ENCODE data around the gene PIK3CA.
"Not testable (repeated sequence)": the region's sequence is repeated elsewhere in the genome, so short reads cannot be mapped to it uniquely, and the experiment has no call there.

The PIK3CA gene

DNA sequence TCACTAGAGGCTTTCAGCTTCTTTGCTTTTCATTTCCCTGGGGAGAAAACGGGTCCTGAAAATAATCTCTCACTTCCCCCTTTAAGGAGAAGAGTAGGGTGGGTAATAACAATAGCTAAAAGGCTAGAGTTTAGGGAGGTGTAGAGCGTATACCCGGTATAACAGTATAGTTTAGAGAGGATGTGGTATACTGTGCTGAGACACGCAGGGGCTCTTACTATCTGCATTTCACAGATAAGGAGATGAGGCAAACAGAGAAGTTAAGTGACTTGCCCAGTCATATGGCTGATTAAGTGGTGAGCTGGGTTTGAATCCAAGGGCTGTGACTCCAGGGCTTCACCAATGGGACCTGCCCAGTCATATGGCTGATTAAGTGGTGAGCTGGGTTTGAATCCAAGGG, 117.7 kb downstream of the PIK3CA start:
- DNase-seq, result no peak

DNA sequence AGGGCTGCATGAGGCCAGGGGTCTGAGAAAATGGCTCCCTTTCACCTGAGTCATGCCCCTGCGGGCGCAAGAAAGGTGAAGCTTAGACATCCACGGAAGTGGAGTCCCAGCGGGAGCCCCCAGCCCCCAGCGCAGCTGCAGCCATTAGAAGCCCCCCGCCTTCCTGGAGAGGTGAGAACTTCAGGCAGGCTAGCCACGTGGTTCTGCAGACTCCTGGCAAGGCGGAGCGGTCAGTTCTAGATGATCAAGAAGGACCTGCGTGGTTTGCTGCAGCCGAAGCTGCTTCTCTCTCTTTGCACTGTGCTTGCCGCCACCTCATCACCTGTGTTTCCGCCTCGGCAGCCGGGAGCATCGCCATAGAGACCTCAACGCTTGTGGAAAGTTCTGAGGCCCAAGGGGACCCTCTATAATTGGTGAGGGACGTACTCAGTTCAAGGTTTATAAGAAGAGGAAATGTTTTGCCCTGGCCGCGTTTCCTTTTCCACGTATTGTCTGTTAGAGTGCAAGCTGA, 118.6 kb downstream of the PIK3CA start:
- no peak for DNase-seq

DNA sequence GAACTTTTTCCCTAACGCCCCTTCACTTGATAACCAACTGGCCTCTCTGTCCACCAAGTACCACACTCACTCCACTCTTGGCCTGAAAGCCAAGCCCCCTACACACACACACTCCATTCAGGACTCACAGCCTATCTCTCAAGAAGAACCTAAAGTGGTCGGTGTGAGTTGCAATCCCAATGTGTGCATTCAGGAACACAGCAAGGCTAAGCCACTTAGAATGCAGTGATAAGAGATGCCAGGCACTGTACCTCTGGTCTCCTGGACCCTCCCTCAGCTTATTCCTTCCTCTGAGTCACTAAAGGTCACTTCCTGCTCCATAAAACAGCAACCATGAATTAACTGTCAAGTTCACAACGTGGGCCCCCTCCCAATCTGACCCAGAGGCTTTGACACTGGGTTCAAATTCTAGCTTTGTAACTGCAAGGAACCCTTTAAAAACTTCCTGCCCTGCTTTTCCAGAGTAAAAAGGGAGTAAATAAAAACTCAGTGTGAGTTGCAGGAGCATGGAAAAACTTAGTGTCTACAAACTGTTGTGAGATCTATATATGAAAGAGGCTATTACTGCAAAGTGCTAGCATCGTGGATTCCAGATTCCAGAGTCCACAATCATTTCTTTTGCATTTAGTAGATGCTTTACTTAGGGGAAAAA, 120.4 kb downstream of the PIK3CA start:
- no peak for DNase-seq

DNA sequence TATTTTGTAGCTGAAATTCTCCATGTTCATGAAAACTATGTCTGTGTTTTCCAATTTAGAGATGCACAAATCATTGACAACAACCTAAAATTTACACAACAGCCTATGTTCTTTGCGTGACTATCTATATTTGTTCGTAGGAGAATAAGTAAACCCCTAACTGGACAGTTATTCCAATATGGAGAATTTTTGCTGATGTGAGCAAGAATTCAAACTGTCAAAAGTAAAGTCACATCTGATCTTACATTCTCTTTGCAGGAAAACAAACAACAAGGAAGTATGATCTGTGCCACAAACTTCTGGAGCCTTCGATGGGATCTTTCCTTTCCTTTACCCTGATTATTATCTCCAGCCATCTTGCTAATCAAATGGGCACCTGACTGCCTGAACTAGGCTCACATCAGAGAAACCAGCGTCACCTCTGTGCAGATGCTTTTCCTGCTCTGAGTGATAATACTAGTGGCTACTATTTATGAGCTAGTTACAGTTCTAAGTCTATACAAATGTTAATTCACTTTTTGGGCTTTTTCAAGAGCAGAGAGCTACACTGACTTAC, 121.1 kb downstream of the PIK3CA start:
- no peak for DNase-seq

DNA sequence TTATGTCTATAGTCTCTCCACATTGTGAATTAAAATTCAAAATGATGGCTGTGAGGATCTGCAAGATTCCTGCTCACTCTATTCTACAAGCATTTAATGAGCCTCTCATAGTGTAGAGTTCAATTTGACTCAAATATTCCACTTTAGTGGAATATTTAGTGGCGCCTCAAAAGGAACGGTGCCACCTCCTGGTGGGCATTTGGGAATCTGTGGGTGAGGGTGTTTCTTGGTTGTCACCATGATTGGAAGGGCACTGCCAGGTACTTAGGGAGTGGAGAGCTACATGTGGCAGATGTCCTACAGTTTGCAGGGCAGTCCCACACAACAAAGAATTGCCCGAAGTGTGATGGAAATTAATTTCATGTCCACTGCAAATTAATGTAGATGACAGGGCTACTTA, 124.2 kb downstream of the PIK3CA start:
- DNase-seq, result peak; percentile 19

DNA sequence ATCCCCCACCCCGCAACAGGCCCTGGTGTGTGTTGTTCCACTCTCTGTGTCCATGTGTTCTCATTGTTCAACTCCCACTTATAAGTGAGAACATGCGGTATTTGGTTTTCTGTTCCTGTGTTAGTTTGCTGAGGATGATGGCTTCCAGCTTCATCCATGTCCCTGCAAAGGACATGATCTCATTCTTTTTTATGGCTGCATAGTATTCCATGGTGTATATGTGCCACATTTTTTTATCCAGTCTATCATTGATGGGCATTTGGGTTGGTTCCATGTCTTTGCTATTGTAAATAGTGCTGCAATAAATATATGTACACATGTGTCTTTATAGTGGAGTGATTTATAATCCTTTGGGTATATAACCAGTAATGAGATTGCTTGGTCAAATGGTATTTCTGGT, 126.3 kb downstream of the PIK3CA start:
- not testable (repeated sequence) for DNase-seq

DNA sequence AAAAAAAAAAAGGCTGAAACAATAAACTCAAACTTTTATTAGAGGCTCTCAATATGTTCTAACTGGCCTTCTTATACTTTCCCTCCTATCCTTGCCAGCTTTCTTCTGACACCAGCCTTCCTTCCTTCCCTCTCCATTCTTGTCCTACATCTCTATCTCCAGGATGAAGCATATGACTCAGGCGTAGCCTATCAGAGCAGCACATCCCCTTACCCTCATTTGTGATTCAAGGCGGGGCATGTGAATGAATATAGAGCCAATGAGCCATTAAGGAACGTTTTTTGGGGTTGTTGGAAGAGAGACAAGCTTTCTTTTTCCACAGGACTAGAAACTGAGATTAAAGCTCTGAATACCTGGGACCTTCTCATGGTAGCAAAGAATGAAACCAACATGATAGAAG, 127.8 kb downstream of the PIK3CA start:
- DNase-seq, result no peak

DNA sequence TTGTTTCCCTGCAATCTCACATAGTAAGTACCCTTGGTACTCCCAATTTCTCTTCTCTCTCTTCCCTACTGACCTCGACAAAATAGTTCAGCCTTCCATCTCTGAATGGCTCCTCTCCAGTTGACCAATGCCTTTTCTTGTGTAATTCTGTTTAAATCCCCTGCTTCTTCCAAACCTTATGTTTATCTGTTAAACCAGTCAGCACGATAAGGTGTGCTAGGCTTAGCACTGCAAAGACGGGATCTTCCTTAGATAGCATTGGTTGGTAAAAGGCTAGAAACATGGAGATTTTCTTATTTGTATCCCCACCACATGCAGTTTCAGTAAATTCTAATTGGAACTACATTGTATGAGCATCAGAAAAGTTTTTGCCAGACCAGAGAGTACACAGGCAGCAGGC, 128.6 kb downstream of the PIK3CA start:
- no peak for DNase-seq

DNA sequence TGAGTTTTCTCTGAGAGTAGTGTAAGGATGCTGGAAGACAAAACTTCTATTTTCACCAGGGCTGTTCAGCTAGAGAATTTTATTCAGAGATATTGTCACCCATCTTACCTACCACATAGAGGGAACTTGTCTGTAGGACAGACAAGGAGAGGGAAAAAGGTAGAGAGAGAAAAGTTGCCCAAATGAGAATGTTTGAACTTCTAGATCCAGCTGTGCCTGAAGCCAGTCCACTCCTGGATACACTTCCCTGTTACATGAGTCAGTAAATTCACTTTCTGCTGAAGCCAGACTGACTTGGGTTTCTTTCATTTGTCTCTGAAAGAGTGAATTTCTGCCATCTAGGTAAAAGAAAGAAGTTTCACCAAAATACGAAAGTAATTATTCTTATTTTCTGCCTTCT, 130.0 kb downstream of the PIK3CA start:
- DNase-seq, result no peak

DNA sequence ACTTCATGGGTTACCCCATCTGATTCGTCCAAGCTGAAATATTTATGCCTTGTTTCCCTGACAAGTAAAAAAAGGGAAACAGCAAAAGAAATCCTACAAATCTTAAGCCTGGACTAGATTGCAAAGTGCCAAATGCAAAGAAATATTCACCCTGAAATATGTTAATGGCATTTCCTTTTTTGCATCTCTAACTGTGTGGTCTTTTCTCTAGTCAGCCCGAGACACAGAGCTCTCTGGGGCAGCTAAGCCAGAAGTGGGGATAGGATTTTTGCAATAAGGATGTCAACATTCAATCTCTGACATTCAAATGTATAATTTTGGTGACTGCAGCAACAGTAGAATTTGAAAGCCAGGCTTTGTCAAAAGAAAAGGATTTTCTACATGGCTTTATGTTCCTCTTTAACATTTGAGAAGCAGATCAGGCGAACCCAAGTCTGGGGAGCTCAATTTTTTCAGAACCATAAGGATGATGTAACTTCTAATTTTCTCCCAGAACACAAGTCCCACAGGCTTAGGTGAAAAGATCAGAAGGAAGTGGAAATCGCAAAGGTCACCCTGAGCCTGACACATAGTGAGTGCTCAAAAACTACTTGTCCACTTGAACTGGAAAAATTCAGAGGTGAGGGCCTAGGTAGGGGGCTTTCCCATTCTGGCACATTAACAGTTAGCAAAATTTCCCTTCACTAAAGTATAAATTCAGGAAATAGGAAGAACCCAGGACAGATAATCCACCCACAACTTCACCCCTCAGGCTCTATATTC, 131.0 kb downstream of the PIK3CA start:
- DNase-seq, result no peak

DNA sequence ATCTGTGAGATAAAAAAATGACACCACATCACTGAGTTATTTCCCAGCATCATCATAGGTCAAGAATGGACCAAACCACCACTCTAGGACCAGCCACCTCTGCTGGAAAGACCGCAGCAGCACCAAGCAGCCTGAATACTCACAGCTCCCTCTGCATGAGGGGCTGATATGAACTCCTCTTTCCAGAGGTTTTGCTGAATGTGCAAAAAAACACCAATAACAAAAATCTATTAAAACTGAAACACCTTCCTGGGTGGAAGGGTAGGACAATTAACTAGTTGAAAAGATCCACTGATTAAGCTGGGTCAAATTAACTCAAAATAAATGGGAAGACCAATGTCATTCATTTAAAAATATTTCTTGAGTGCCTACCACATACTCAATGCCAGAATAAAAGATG, 131.7 kb downstream of the PIK3CA start:
- DNase-seq, result no peak

DNA sequence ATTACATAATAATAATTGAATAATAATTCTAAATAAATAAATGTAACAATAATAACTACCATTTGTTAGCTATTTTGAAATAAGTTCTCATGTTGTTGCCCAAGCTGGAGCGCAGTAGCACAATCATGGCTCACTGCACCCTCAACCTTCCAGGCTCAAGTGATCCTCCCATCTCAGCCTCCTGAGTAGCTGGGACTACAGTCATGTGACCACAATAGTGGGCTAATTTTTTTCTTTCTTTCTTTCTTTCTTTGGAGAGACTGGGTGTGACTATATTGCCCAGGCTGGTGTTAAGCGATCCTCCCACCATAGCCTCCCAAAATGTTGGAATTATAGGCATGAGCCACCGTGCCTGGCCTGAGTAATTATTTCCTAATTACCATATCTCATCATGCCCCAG, 133.7 kb downstream of the PIK3CA start:
- DNase-seq, result no peak

DNA sequence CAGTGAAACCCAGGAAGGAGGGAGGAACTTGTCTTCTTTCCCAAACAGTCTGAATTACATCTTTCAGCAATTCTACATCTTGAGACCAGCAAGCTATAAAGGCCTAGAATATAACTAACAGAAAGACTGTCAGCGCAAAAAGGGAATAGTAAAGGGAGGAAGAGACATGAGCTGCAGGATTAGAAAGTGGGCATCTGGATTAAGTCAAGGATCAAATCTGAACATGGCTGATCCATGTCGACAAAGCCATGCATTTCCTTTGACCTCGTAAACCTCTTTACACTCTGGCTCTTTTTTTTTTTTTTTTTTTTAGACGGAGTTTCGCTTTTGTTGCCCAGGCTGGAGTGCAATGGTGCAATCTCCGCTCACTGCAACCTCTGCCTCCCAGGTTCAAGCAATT, 138.2 kb downstream of the PIK3CA start:
- DNase-seq, result no peak

DNA sequence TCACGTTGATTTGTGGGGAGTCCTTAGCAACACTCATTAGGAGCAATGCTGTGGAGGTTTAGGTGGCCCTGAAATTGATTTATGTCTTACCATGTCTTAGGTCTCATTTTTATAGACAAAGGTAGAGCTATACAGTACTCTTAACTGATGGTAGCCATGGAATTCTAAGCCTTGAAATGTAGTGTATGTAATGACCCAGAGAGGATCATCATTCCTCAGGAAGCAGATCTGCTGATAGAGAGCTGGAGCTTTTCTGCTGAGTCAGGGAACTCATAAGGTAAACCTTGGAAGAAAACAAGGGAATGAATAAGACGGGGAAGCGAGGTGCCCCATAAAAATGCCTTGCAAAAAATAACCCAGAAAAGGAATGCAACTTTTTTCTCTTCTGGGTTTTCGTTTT, 140.7 kb downstream of the PIK3CA start:
- DNase-seq, result no peak

DNA sequence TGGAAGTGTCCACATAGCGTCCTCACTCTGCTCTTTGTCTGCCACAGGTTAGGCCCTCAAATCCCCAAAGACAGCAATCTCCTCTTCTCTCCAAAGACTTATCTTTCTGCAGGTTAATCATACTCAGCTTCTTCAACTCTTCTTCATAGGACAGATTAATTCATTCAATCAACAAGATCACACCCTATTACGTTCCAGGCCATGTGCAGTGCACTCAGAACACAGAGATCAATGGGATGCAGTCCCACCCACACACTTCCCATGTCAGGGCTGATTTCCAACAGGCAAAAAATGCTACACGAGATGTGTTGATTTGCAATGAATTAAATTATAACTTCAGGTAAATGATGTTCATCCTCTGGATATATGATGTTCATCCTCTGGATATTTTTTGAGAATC, 141.1 kb downstream of the PIK3CA start:
- DNase-seq, result no peak
